H1 (cell line): ENCODE measurements around the gene RPGRIP1. TPM values are rescaled to one million over a fixed set of nuclear protein-coding genes. Genes with fewer than 3 reads are reported as not detected.

Source experiments
- CTCF ChIA-PET: fragments of 300-600 bp; sonication (Branson Sonifier 250); formaldehyde crosslinking; loops from one replicate; lab custom pipeline; 2021; ENCODE audit not compliant: partially characterized antibody; lab: Charles Lee
- POLR2A ChIA-PET: fragments of 300-600 bp; sonication (Branson Sonifier 250); formaldehyde crosslinking; loops from one replicate; lab custom pipeline; 2021; ENCODE audit warnings: inconsistent platforms; ENCODE audit not compliant: partially characterized antibody; lab: Charles Lee
- DNase-seq, 2 experiments: peaks; one replicate each; pipeline versions ENCODE4 v3.0.0 to v3.0.0-alpha.2; 2010 to 2022; ENCODE audit warnings: low spot score in 2 of 2, low read depth in 1 of 2, mixed read lengths in 1 of 2
- FAIRE-seq: peaks from 2 replicates; lab custom pipeline; 2011; peaks lifted over from hg19 to GRCh38; lab: Jason Lieb, UNC
- H2AFZ ChIP-seq: 2 replicates; pipeline ENCODE4 v1.8.1; 2012; ENCODE audit warnings: low read length, inconsistent platforms
- H2AK5ac ChIP-seq: 2 replicates; pipeline ENCODE4 v1.6.1; 2013; ENCODE audit warnings: low read depth, low read length
- H2BK120ac ChIP-seq: replicated peaks from 2 replicates; pipeline ENCODE3; 2013; ENCODE audit warnings: low read depth, low read length, inconsistent platforms
- H2BK12ac ChIP-seq: 2 replicates; pipeline ENCODE4 v1.6.1; 2013; ENCODE audit warnings: low read depth, low read length
- H2BK15ac ChIP-seq: 2 replicates; pipeline ENCODE4 v1.6.1; 2013; ENCODE audit warnings: low read length
- H2BK20ac ChIP-seq: 2 replicates; pipeline ENCODE4 v1.6.1; 2013; ENCODE audit warnings: low read length
- H2BK5ac ChIP-seq: 2 replicates; pipeline ENCODE4 v1.6.1; 2013; ENCODE audit warnings: low read depth, low read length
- H3K14ac ChIP-seq: 2 replicates; pipeline ENCODE4 v1.6.1; 2013; ENCODE audit warnings: inconsistent platforms; ENCODE audit not compliant: insufficient read length
- H3K18ac ChIP-seq: 2 replicates; pipeline ENCODE4 v1.6.1; 2013; ENCODE audit warnings: low read length; ENCODE audit errors: extremely low read depth
- H3K23ac ChIP-seq: 2 replicates; pipeline ENCODE4 v1.6.1; 2013; ENCODE audit warnings: inconsistent platforms; ENCODE audit not compliant: insufficient read length
- H3K23me2 ChIP-seq: 2 replicates; pipeline ENCODE4 v1.6.1; 2013; ENCODE audit warnings: low read depth, low read length
- H3K27ac ChIP-seq: 2 replicates; pipeline ENCODE4 v1.6.1; 2011; ENCODE audit warnings: low read depth, low read length, inconsistent platforms
- H3K27me3 ChIP-seq, 4 experiments: replicated peaks in 1 of 4; 1 replicate in 1 of 4; 2 replicates in 3 of 4; pipeline versions ENCODE4 v1.6.1 to v1.8.1; 2011 to 2013; ENCODE audit warnings: low read length in 3 of 4, mild to moderate bottlenecking in 3 of 4, inconsistent platforms in 2 of 4, mixed read lengths in 2 of 4, moderate library complexity in 1 of 4; ENCODE audit not compliant: control insufficient read depth in 3 of 4, insufficient read depth in 3 of 4; ENCODE audit errors: extremely low read depth in 1 of 4
- H3K36me3 ChIP-seq, 4 experiments: 2 replicates each; pipeline versions ENCODE4 v1.6.1 to v1.8.1; 2011 to 2013; ENCODE audit warnings: mild to moderate bottlenecking in 4 of 4, low read length in 3 of 4, moderate library complexity in 2 of 4, control low read depth in 1 of 4, inconsistent platforms in 1 of 4; ENCODE audit not compliant: insufficient read depth in 4 of 4, control insufficient read depth in 2 of 4
- H3K4ac ChIP-seq: replicated peaks from 2 replicates; pipeline ENCODE3; 2013; ENCODE audit warnings: low read length, low read depth, mixed read lengths, inconsistent platforms; ENCODE audit not compliant: insufficient read length
- H3K4me1 ChIP-seq, 4 experiments: replicated peaks in 1 of 4; 1 replicate in 1 of 4; 2 replicates in 3 of 4; pipeline versions ENCODE4 v1.6.1 to v1.8.1; 2011 to 2013; ENCODE audit warnings: low read length in 3 of 4, inconsistent platforms in 2 of 4, mixed read lengths in 1 of 4; ENCODE audit not compliant: insufficient read depth in 4 of 4, control insufficient read depth in 3 of 4
- H3K4me2 ChIP-seq, 2 experiments: 2 replicates each; pipeline versions ENCODE4 v1.6.1 to v1.8.1; 2011 to 2013; ENCODE audit warnings: low read depth in 2 of 2, low read length in 2 of 2, control low read depth in 1 of 2, inconsistent platforms in 1 of 2, mild to moderate bottlenecking in 1 of 2; ENCODE audit not compliant: insufficient read depth in 1 of 2
- H3K4me3 ChIP-seq, 4 experiments: fragments of 200-600, 300-600 bp in 1 of 4; sonication (generic), shearing (Covaris generic), sonication (Bioruptor Twin) in 1 of 4; 2 replicates each; pipeline versions ENCODE4 v1.5.1 to v1.8.1; 2011 to 2016; ENCODE audit warnings: low read length in 4 of 4, low read depth in 3 of 4, control low read depth in 2 of 4, inconsistent platforms in 2 of 4, mild to moderate bottlenecking in 2 of 4, mixed read lengths in 1 of 4, moderate library complexity in 1 of 4; ENCODE audit not compliant: insufficient read depth in 2 of 4; ENCODE audit errors: extremely low read depth in 1 of 4
- H3K56ac ChIP-seq: replicated peaks from 2 replicates; pipeline ENCODE3; 2013; ENCODE audit warnings: low read depth, mild to moderate bottlenecking, mixed read lengths, low read length, inconsistent platforms; ENCODE audit not compliant: insufficient read length
- H3K79me1 ChIP-seq: 2 replicates; pipeline ENCODE4 v1.6.1; 2013; ENCODE audit warnings: low read depth, low read length, control low read depth
- H3K79me2 ChIP-seq, 2 experiments: 2 replicates each; pipeline versions ENCODE4 v1.6.1 to v1.8.1; 2012 to 2013; ENCODE audit warnings: low read length in 2 of 2, mild to moderate bottlenecking in 2 of 2, inconsistent platforms in 1 of 2; ENCODE audit not compliant: insufficient read depth in 2 of 2, control insufficient read depth in 1 of 2
- H3K9ac ChIP-seq, 4 experiments: replicated peaks in 1 of 4; 1 replicate in 1 of 4; 2 replicates in 3 of 4; pipeline versions ENCODE4 v1.6.1 to v1.8.1; 2011 to 2013; ENCODE audit warnings: low read depth in 3 of 4, low read length in 3 of 4, control low read depth in 2 of 4, mild to moderate bottlenecking in 2 of 4, moderate library complexity in 2 of 4, inconsistent platforms in 1 of 4; ENCODE audit errors: extremely low read depth in 1 of 4
- H3K9me3 ChIP-seq, 2 experiments: 2 replicates each; pipeline versions ENCODE4 v1.6.1 to v1.8.1; 2012 to 2013; ENCODE audit warnings: mild to moderate bottlenecking in 2 of 2, moderate library complexity in 2 of 2, control low read depth in 1 of 2, inconsistent platforms in 1 of 2, low read depth in 1 of 2, low read length in 1 of 2, mixed read lengths in 1 of 2; ENCODE audit not compliant: insufficient read depth in 2 of 2
- H4K20me1 ChIP-seq, 2 experiments: replicated peaks in 1 of 2; 2 replicates each; pipeline versions ENCODE3 to v1.8.1; 2011 to 2013; ENCODE audit warnings: inconsistent platforms in 2 of 2, low read length in 2 of 2, mild to moderate bottlenecking in 1 of 2; ENCODE audit not compliant: insufficient read depth in 2 of 2, control insufficient read depth in 1 of 2
- H4K5ac ChIP-seq: 2 replicates; pipeline ENCODE4 v1.6.1; 2013; ENCODE audit warnings: low read length, low read depth, mixed read lengths, inconsistent platforms; ENCODE audit not compliant: insufficient read length
- H4K8ac ChIP-seq: 2 replicates; pipeline ENCODE4 v1.8.0; 2013; ENCODE audit warnings: mild to moderate bottlenecking, moderate library complexity, low read length, inconsistent platforms; ENCODE audit not compliant: insufficient read depth; ENCODE audit errors: extremely low read depth
- H4K91ac ChIP-seq: replicated peaks from 2 replicates; pipeline ENCODE3; 2013; ENCODE audit warnings: low read length, mixed read lengths, inconsistent platforms; ENCODE audit not compliant: insufficient read length
- ATF2 ChIP-seq: IDR thresholded peaks from 2 replicates; pipeline ENCODE4 v1.6.1; 2012; ENCODE audit warnings: low read length, inconsistent platforms
- CTBP2 ChIP-seq: IDR thresholded peaks from 2 replicates; pipeline ENCODE4 v1.7.0; 2011; ENCODE audit warnings: borderline replicate concordance, mild to moderate bottlenecking, moderate library complexity, mixed read lengths, low read length; ENCODE audit not compliant: insufficient read depth, insufficient read length
- POLR2A ChIP-seq, 2 experiments: IDR thresholded peaks; 1 replicate in 1 of 2; 2 replicates in 1 of 2; pipeline ENCODE4 v1.6.1; 2011; ENCODE audit warnings: low read depth in 2 of 2, low read length in 2 of 2, mild to moderate bottlenecking in 2 of 2; ENCODE audit errors: control extremely low read depth in 1 of 2
- POLR2AphosphoS5 ChIP-seq: IDR thresholded peaks from 2 replicates; pipeline ENCODE4 v1.6.1; 2011; ENCODE audit warnings: low read depth, low read length
- SP4 ChIP-seq: IDR thresholded peaks from 2 replicates; pipeline ENCODE4 v1.6.1; 2012; ENCODE audit warnings: low read length, inconsistent platforms
- SRF ChIP-seq: IDR thresholded peaks from 2 replicates; pipeline ENCODE4 v1.6.1; 2011; ENCODE audit warnings: mild to moderate bottlenecking, low read depth, low read length, moderate library complexity
- YY1 ChIP-seq: IDR thresholded peaks from 2 replicates; pipeline ENCODE4 v1.6.1; 2011; ENCODE audit warnings: low read depth, mild to moderate bottlenecking, low read length
- WGBS, 2 experiments: shearing (Covaris generic) in 1 of 2; methylation state at CpG; one replicate each; pipeline versions ENCODE4 v1.1.6 to v1.1.7; 2013 to 2015; ENCODE audit warnings: low lambda C conversion rate in 2 of 2, mixed read lengths in 2 of 2, inconsistent platforms in 1 of 2, low coverage in 1 of 2, missing lambda C conversion rate in 1 of 2; ENCODE audit not compliant: insufficient replicate concordance in 2 of 2, insufficient coverage in 1 of 2, insufficient read length in 1 of 2; ENCODE audit errors: extremely low coverage in 1 of 2, missing lambda C conversion rate in 1 of 2; 5-methylcytosine and 5-hydroxymethylcytosine counted together
- polyA plus RNA-seq, 7 experiments: library from polyadenylated mRNA; depleted of rRNA in 3 of 7; stranded (reverse) in 5 of 7; unstranded in 2 of 7; fragments of >200 nt in 5 of 7; fragments of 200-250 nt in 2 of 7; gene quantifications; 1 replicate in 5 of 7; 2 replicates in 1 of 7; 4 replicates in 1 of 7; pipeline versions ENCODE4 v1.2.1 to v1.2.3, GENCODE V29; 2011 to 2013; ENCODE audit warnings: missing spikeins in 2 of 7, mixed read lengths in 2 of 7
- total RNA-seq: library from RNA; stranded (reverse); fragmentation: NEBNext Ultra II Directional; extraction: Animal tissue kit (Norgen Biotek cat#: 25700); gene quantifications from 2 replicates; pipeline ENCODE4 v1.2.1, GENCODE V29; 2021

RPGRIP1 gene
- total and polyA plus RNA-seq, 2 of the 8 experiments (the other 6 are each of a cell fraction or from before 2014, with no cell fraction given): 0.36 to 0.65 TPM

GRCh38 chr14:21299562-21300130 lies 19.8 kb downstream of the RPGRIP1 start:
- H3K4me3 ChIP-seq: no peak overlapping the region
- no peak overlapping the region for H2BK120ac ChIP-seq
- no peak overlapping the region for H2BK20ac ChIP-seq
- H3K14ac ChIP-seq: no peak overlapping the region
- H3K9me3 ChIP-seq: no peaks in the 10 kb centered on the region
- H2AK5ac ChIP-seq: no peak overlapping the region
- H3K27me3 ChIP-seq: no peaks in the 10 kb centered on the region
- H3K4ac ChIP-seq: no peak overlapping the region
- no peaks in the 10 kb centered on the region for H3K79me1 ChIP-seq
- H4K5ac ChIP-seq: no peak overlapping the region
- no peak overlapping the region for H3K27ac ChIP-seq
- DNase-seq: no peak
- peaks cover 0 to 3% (median under 1%) of the 10 kb centered on the region in 4 experiments; a peak in 1 of 7 replicates for H3K4me1 ChIP-seq
- ChIA-PET CTCF (interaction anchor here (0.6 to 1.1 kb wide), 3 partner anchors 22 to 1900 kb away, joined by 3 read pairs; no protein-coding TSS in a partner anchor), POLR2A (interaction anchor here (0.6 to 2.8 kb wide), 8 partner anchors 7 to 109 kb away, joined by 3 to 18 read pairs (median 5); no protein-coding TSS in a partner anchor)
- no peak overlapping the region for H2BK12ac ChIP-seq
- H3K36me3 ChIP-seq: no peaks in the 10 kb centered on the region
- no peak for FAIRE-seq
- H3K18ac ChIP-seq: no peak overlapping the region
- H2BK5ac ChIP-seq: no peak overlapping the region
- peaks cover 7% of the 10 kb centered on the region; the same call in 1 of the 2 replicates for H3K23me2 ChIP-seq
- H3K23ac ChIP-seq: no peak overlapping the region
- H3K9ac ChIP-seq: no peak overlapping the region
- 89% methylated on average over 10 of the region's 10 CpGs; no CpG with 5 or more reads in 1 of the 2 experiments for WGBS, 2 experiments
- H3K56ac ChIP-seq: no peak overlapping the region
- H4K91ac ChIP-seq: no peak overlapping the region
- H2AFZ ChIP-seq: no peak overlapping the region
- no peak overlapping the region for H2BK15ac ChIP-seq
- H3K79me2 ChIP-seq: no peaks in the 10 kb centered on the region
- no peaks in the 10 kb centered on the region for H4K20me1 ChIP-seq
- H4K8ac ChIP-seq: no peak overlapping the region
- no peak overlapping the region for H3K4me2 ChIP-seq
- TF ChIP-seq SP4 (no peak), POLR2AphosphoS5 (no peak), SRF (no peak), YY1 (no peak), CTBP2 (no peak), ATF2 (no peak), POLR2A (IDR thresholded peaks at IDR 0.05; ENCODE audit: control extremely low read depth in 1 of 2, low read depth in 2 of 2, low read length in 2 of 2) (no peak)
